Transverse colon (tissue), 4 donors: ENCODE data around the gene ZNRF4. TPM values are rescaled to one million over a fixed set of nuclear protein-coding genes. Genes with fewer than 3 reads are reported as not detected.
"Not testable (repeated sequence)": the region's sequence is repeated elsewhere in the genome, so short reads cannot be mapped to it uniquely, and the experiment has no call there.

Experiments
- DNase-seq: peaks from one replicate; pipeline ENCODE4 v3.0.0-alpha.2; 2019
- H3K27ac ChIP-seq, 4 donors: fragments of 200-600 bp; sonication (generic); 2 replicates each; pipeline ENCODE4 v1.5.1; 2016 to 2018; ENCODE audit warnings: inconsistent platforms in 4 of 4
- H3K27me3 ChIP-seq: fragments of 200-600 bp; sonication (generic); 2 replicates; pipeline ENCODE4 v1.5.1; 2017; ENCODE audit warnings: inconsistent platforms
- H3K36me3 ChIP-seq, 4 donors: fragments of 200-600 bp; sonication (generic); 2 replicates each; pipeline ENCODE4 v1.5.1; 2017 to 2019; ENCODE audit warnings: inconsistent platforms in 4 of 4
- H3K4me1 ChIP-seq, 4 donors: fragments of 200-600 bp; sonication (generic); 2 replicates each; pipeline ENCODE4 v1.5.1; 2017 to 2020; ENCODE audit warnings: inconsistent platforms in 4 of 4
- H3K4me3 ChIP-seq, 4 donors: fragments of 200-600 bp; sonication (generic); 1 replicate in 1 of 4; 2 replicates in 3 of 4; pipeline versions ENCODE4 v1.5.1 to v1.6.1; 2017 to 2019; ENCODE audit warnings: inconsistent platforms in 4 of 4
- H3K9me3 ChIP-seq, 2 donors: fragments of 200-600 bp; sonication (generic); 2 replicates each; pipeline ENCODE4 v1.5.1; 2017 to 2019; ENCODE audit warnings: inconsistent platforms in 2 of 2
- CTCF ChIP-seq, 5 experiments: fragments of 200-600 bp in 3 of 5; fragments of 450-650 bp in 2 of 5; sonication (generic) in 3 of 5; IDR thresholded peaks; 1 replicate in 2 of 5; 2 replicates in 3 of 5; pipeline ENCODE4 v1.5.1; 2016 to 2017; ENCODE audit warnings: antibody characterized with exemption in 5 of 5, inconsistent platforms in 3 of 5, mild to moderate bottlenecking in 2 of 5, moderate library complexity in 1 of 5
- EP300 ChIP-seq: sonication (generic); formaldehyde crosslinking; IDR thresholded peaks from one replicate; pipeline ENCODE4 v1.6.1; 2017; ENCODE audit warnings: antibody characterized with exemption, low read depth
- POLR2A ChIP-seq: fragments of 450-650 bp; IDR thresholded peaks from one replicate; pipeline ENCODE4 v1.6.1; 2016; ENCODE audit warnings: antibody characterized with exemption, mild to moderate bottlenecking, moderate library complexity
- POLR2AphosphoS5 ChIP-seq, 3 donors: sonication (generic); formaldehyde crosslinking; IDR thresholded peaks; one replicate each; pipeline ENCODE4 v1.6.1; 2016; ENCODE audit warnings: antibody characterized with exemption in 3 of 3
- WGBS, 2 donors: methylation state at CpG; one replicate each; pipeline ENCODE4 v1.1.5; 2018; ENCODE audit warnings: low coverage in 1 of 2; 5-methylcytosine and 5-hydroxymethylcytosine counted together
- in situ Hi-C, 4 donors: fragments of 200-750 bp; cut with MboI; loops; one replicate each; pipeline versions ENCODE4 v1.15.0 to v1.15.1; 2017; ENCODE audit warnings: low sequenced_read_pairs in 3 of 4, low pct_ligation_motif_present in 1 of 4, low pct_unique_long_range_greater_than_20kb in 1 of 4
- intact Hi-C: fragments of 100-400 bp; cut with DNase I; formaldehyde crosslinking; loops from one replicate; pipeline ENCODE4 v1.15.1; 2023; ENCODE audit warnings: low total_unique reads
- total RNA-seq, 4 donors: library from RNA; depleted of rRNA; stranded (reverse); fragments of >200 nt; gene quantifications; one replicate each; pipeline ENCODE4 v1.1.0, GENCODE V29; 2016

Gene ZNRF4
- total RNA-seq, 4 donors from 2014 or later = not detected

DNA sequence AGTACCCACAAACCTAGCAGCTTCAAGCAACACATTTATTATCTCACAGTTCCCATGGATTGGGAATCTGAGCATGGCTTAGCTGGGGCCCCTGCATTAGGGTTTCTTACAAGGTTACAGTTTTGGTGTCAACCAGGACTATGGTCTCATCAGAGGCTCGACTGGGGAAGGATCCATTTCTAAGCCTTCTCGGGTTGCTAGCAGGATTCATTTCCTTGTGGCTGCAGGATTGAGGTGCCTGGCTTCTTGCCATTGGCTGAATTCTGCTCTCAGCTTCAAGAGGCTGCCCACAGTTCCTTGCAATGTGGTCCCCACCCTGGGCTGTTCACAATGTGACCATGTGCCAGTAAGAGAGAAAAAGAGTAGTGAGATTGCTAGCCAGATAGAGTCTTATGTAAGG is 26.7 kb downstream of the ZNRF4 start:
- 86 to 100% methylated on average over 1 to 2 of the region's 2 CpGs for WGBS, 2 donors
- H3K27ac ChIP-seq = no peak overlapping the region
- intact Hi-C loops = no loop called here
- peaks cover 51% of the 10 kb centered on the region for H3K27me3 ChIP-seq
- H3K9me3 ChIP-seq = peaks cover 0 to 11% of the 10 kb centered on the region in 2 donors
- in situ Hi-C loops = no loop called here
- H3K4me1 ChIP-seq = no peaks in the 10 kb centered on the region
- H3K36me3 ChIP-seq = no peaks in the 10 kb centered on the region
- TF ChIP-seq POLR2A = no peak
- no peak for TF ChIP-seq EP300
- no peak for TF ChIP-seq CTCF (IDR thresholded peaks at IDR 0.05)
- TF ChIP-seq POLR2AphosphoS5 (IDR thresholded peaks at IDR 0.05) = no peak
- no peak for DNase-seq
- H3K4me3 ChIP-seq = no peak overlapping the region

- no peaks in the 10 kb centered on the region for H3K36me3 ChIP-seq
- H3K4me3 ChIP-seq = no peak overlapping the region
- H3K27me3 ChIP-seq = peaks cover 38% of the 10 kb centered on the region
- TF ChIP-seq EP300 (no peak), CTCF (IDR thresholded peaks at IDR 0.05) (no peak), POLR2A (no peak), POLR2AphosphoS5 (IDR thresholded peaks at IDR 0.05) (no peak)
- H3K9me3 ChIP-seq = peaks cover 0 to 11% of the 10 kb centered on the region in 2 donors
- in situ Hi-C loops = no loop called here
- H3K4me1 ChIP-seq = no peaks in the 10 kb centered on the region
- WGBS, 2 donors = 25 to 40% methylated on average over 1 to 10 of the region's 13 CpGs
- H3K27ac ChIP-seq = no peak overlapping the region
- intact Hi-C loops = no loop called here
- DNase-seq = no peak
These were observed 29.4 kb downstream of the ZNRF4 start for GRCh38 chr19:5484398-5485285.

GRCh38 chr19:5485286-5485636 is 30.0 kb downstream of the ZNRF4 start:
- in situ Hi-C loops = no loop called here
- Histone ChIP-seq H3K36me3 (no peaks in the 10 kb centered on the region), H3K9me3 (peaks cover 0 to 11% of the 10 kb centered on the region in 2 donors), H3K27ac (no peak overlapping the region), H3K4me3 (no peak overlapping the region), H3K4me1 (no peaks in the 10 kb centered on the region), H3K27me3 (peaks cover 38% of the 10 kb centered on the region)
- intact Hi-C loops = no loop called here
- TF ChIP-seq POLR2AphosphoS5 (IDR thresholded peaks at IDR 0.05) = no peak
- TF ChIP-seq EP300 = no peak
- no peak for TF ChIP-seq CTCF (IDR thresholded peaks at IDR 0.05)
- no peak for TF ChIP-seq POLR2A
- DNase-seq = no peak
- 50 to 62% methylated on average over 1 to 3 of the region's 3 CpGs for WGBS, 2 donors

DNA sequence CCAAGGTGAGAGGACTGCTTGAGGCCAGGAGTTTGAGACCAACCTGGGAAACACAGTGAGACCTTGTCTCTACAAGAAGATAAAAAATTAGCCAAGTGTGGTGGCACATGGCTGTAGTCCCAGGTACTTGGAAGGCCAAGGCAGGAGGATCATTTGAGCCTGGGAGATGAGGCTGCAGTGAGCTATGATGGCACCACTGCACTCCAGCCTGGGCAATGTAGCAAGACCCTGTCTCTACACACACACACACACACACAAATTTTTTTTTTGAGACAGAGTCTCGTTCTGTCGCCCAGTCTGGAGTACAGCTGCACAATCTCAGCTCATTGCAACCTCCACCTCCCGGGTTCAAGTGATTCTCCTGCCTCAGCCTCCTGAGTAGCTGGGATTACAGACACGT is 30.4 kb downstream of the ZNRF4 start:
- DNase-seq, H3K4me1 ChIP-seq, H3K36me3 ChIP-seq, intact Hi-C loops, H3K27ac ChIP-seq, in situ Hi-C loops, H3K4me3 ChIP-seq: not testable (repeated sequence)
- peaks cover 38% of the 10 kb centered on the region for H3K27me3 ChIP-seq
- WGBS, 2 donors = 76% methylated on average over 4 of the region's 4 CpGs; no CpG with 5 or more reads in 1 of the 2 donors
- peaks cover 0 to 11% of the 10 kb centered on the region in 2 donors for H3K9me3 ChIP-seq
